Activated CD4-positive, alpha-beta T cell treated with anti-CD3 and anti-CD28 coated beads, Interleukin-2, amount 10 ng/mL, durations not matched to agents 7 days and 5 days (primary cell): ENCODE measurements around the gene BACH1. TPM values are rescaled to one million over a fixed set of nuclear protein-coding genes. Genes with fewer than 3 reads are reported as not detected.

ENCODE experiments used
- CTCF ChIA-PET: fragments of 350-600 bp; sonication (Branson Sonifier 250); formaldehyde crosslinking; loops from one replicate; lab custom pipeline; 2021; ENCODE audit warnings: antibody characterized with exemption; lab: Charles Lee
- POLR2A ChIA-PET: fragments of 350-600 bp; sonication (Branson Sonifier 250); formaldehyde crosslinking; loops from one replicate; lab custom pipeline; 2021; ENCODE audit warnings: antibody characterized with exemption; lab: Charles Lee
- DNase-seq: peaks from one replicate; pipeline ENCODE4 v3.0.0-alpha.2; 2020
- H3K27ac Mint-ChIP-seq: one replicate; pipeline ENCODE4 v1.8.0; 2021; ENCODE audit warnings: mild to moderate bottlenecking, moderate library complexity, mixed read lengths
- H3K27me3 Mint-ChIP-seq: one replicate; pipeline ENCODE4 v1.8.0; 2021; ENCODE audit warnings: mixed read lengths
- H3K36me3 Mint-ChIP-seq: one replicate; pipeline ENCODE4 v1.8.0; 2021; ENCODE audit warnings: low read depth, mixed read lengths
- H3K4me1 Mint-ChIP-seq: one replicate; pipeline ENCODE4 v1.8.0; 2021; ENCODE audit warnings: mixed read lengths
- H3K4me3 Mint-ChIP-seq: one replicate; pipeline ENCODE4 v1.8.0; 2021; ENCODE audit warnings: mild to moderate bottlenecking, moderate library complexity, mixed read lengths
- H3K9me3 Mint-ChIP-seq: one replicate; pipeline ENCODE4 v1.8.0; 2021; ENCODE audit warnings: mixed read lengths
- total RNA-seq, 2 experiments: library from RNA; stranded (reverse); gene quantifications; one replicate each; pipeline ENCODE4 v1.2.3, GENCODE V29; 2021

Gene BACH1
- total RNA-seq, 2 experiments from 2014 or later, result 21.1 to 23.4 TPM

GRCh38 chr21:29379517-29380054, 80.9 kb downstream of the BACH1 start:
- peaks cover 2% of the 10 kb centered on the region for H3K36me3 Mint-ChIP-seq
- no peak overlapping the region for H3K4me3 Mint-ChIP-seq
- ChIA-PET POLR2A (no interaction called here), CTCF (interaction anchor here (0.7 to 1.3 kb wide), 2 partner anchors 15 to 280 kb away, joined by 3 to 4 read pairs; no protein-coding TSS in a partner anchor)
- H3K4me1 Mint-ChIP-seq, result peaks cover 9% of the 10 kb centered on the region
- no peaks in the 10 kb centered on the region for H3K27me3 Mint-ChIP-seq
- no peaks in the 10 kb centered on the region for H3K9me3 Mint-ChIP-seq
- no peak for DNase-seq
- H3K27ac Mint-ChIP-seq, result no peak overlapping the region

GRCh38 chr21:29382030-29382654, 83.4 kb downstream of the BACH1 start:
- ChIA-PET POLR2A (no interaction called here), CTCF (interaction anchor here (1.0 kb wide), 1 partner anchor 21 kb away, joined by 3 read pairs; no protein-coding TSS in a partner anchor)
- Mint-ChIP-seq H3K9me3 (no peaks in the 10 kb centered on the region), H3K4me1 (peaks cover under 1% of the 10 kb centered on the region), H3K36me3 (peaks cover 2% of the 10 kb centered on the region), H3K4me3 (no peak overlapping the region), H3K27ac (no peak overlapping the region), H3K27me3 (no peaks in the 10 kb centered on the region)
- DNase-seq, result no peak

GRCh38 chr21:29384683-29385359, 86.1 kb downstream of the BACH1 start:
- Mint-ChIP-seq H3K9me3 (no peaks in the 10 kb centered on the region), H3K36me3 (peaks cover 2% of the 10 kb centered on the region), H3K27ac (no peak overlapping the region), H3K4me1 (no peaks in the 10 kb centered on the region), H3K27me3 (no peaks in the 10 kb centered on the region), H3K4me3 (no peak overlapping the region)
- ChIA-PET POLR2A (no interaction called here), CTCF (no interaction called here)
- no peak for DNase-seq

GRCh38 chr21:29385934-29386520, 87.3 kb downstream of the BACH1 start:
- no peaks in the 10 kb centered on the region for H3K9me3 Mint-ChIP-seq
- H3K27me3 Mint-ChIP-seq, result no peaks in the 10 kb centered on the region
- ChIA-PET POLR2A (no interaction called here), CTCF (interaction anchor here (0.7 kb wide), 1 partner anchor 37 kb away, joined by 3 read pairs; no protein-coding TSS in a partner anchor)
- no peaks in the 10 kb centered on the region for H3K4me1 Mint-ChIP-seq
- DNase-seq, result no peak
- no peak overlapping the region for H3K27ac Mint-ChIP-seq
- H3K36me3 Mint-ChIP-seq, result peaks cover 2% of the 10 kb centered on the region
- no peak overlapping the region for H3K4me3 Mint-ChIP-seq

GRCh38 chr21:29386803-29387202, 88.1 kb downstream of the BACH1 start:
- Mint-ChIP-seq H3K27ac (no peak overlapping the region), H3K27me3 (no peaks in the 10 kb centered on the region), H3K4me3 (no peak overlapping the region), H3K9me3 (no peaks in the 10 kb centered on the region), H3K36me3 (peaks cover 2% of the 10 kb centered on the region), H3K4me1 (no peaks in the 10 kb centered on the region)
- ChIA-PET POLR2A (no interaction called here), CTCF (no interaction called here)
- DNase-seq, result no peak

- H3K36me3 Mint-ChIP-seq, result peaks cover 2% of the 10 kb centered on the region
- H3K27ac Mint-ChIP-seq, result no peak overlapping the region
- POLR2A ChIA-PET, result no interaction called here
- H3K27me3 Mint-ChIP-seq, result no peaks in the 10 kb centered on the region
- no peaks in the 10 kb centered on the region for H3K4me1 Mint-ChIP-seq
- no peak for DNase-seq
- H3K4me3 Mint-ChIP-seq, result no peak overlapping the region
- CTCF ChIA-PET, result no interaction called here
- no peaks in the 10 kb centered on the region for H3K9me3 Mint-ChIP-seq
These were observed 88.9 kb downstream of the BACH1 start for GRCh38 chr21:29387598-29387997.

GRCh38 chr21:29389136-29389535, 90.4 kb downstream of the BACH1 start:
- no peaks in the 10 kb centered on the region for H3K4me1 Mint-ChIP-seq
- ChIA-PET CTCF (no interaction called here), POLR2A (no interaction called here)
- no peaks in the 10 kb centered on the region for H3K27me3 Mint-ChIP-seq
- H3K36me3 Mint-ChIP-seq, result no peaks in the 10 kb centered on the region
- H3K27ac Mint-ChIP-seq, result no peak overlapping the region
- H3K9me3 Mint-ChIP-seq, result no peaks in the 10 kb centered on the region
- no peak overlapping the region for H3K4me3 Mint-ChIP-seq
- DNase-seq, result no peak

- no peaks in the 10 kb centered on the region for H3K4me1 Mint-ChIP-seq
- POLR2A ChIA-PET, result no interaction called here
- CTCF ChIA-PET, result interaction anchor here (0.7 kb wide), 1 partner anchor 314 kb away, joined by 3 read pairs; no protein-coding TSS in a partner anchor
- H3K4me3 Mint-ChIP-seq, result no peak overlapping the region
- H3K9me3 Mint-ChIP-seq, result no peaks in the 10 kb centered on the region
- no peaks in the 10 kb centered on the region for H3K27me3 Mint-ChIP-seq
- H3K36me3 Mint-ChIP-seq, result no peaks in the 10 kb centered on the region
- no peak for DNase-seq
- H3K27ac Mint-ChIP-seq, result no peak overlapping the region
These were observed 92.1 kb downstream of the BACH1 start for GRCh38 chr21:29390778-29391177.

- Mint-ChIP-seq H3K36me3 (peaks cover 6% of the 10 kb centered on the region), H3K27ac (no peak overlapping the region), H3K4me1 (no peaks in the 10 kb centered on the region), H3K9me3 (peaks cover 7% of the 10 kb centered on the region), H3K27me3 (no peaks in the 10 kb centered on the region), H3K4me3 (no peak overlapping the region)
- CTCF ChIA-PET, result interaction anchor here (0.7 kb wide), 1 partner anchor 1596 kb away, joined by 3 read pairs; no protein-coding TSS in a partner anchor
- POLR2A ChIA-PET, result interaction anchor here (0.6 kb wide), 1 partner anchor 468 kb away, joined by 3 read pairs; no protein-coding TSS in a partner anchor
- DNase-seq, result no peak
These were observed 95.3 kb downstream of the BACH1 start for GRCh38 chr21:29394051-29394450.

Other genes starting within 250 kb of the BACH1 start
- 100 to 1,000 TPM; 210 to 235 TPM for gene CCT8, start 225.3 kb upstream of the BACH1 start, total RNA-seq
- 1 to 10 TPM; 5.0 to 6.6 TPM for gene MAP3K7CL, start 168.3 kb upstream of the BACH1 start, total RNA-seq